ENCODE data around the gene SLC8A1.

The SLC8A1 gene

GRCh38 chr2:40150266-40150665, 301.6 kb downstream of the SLC8A1 start:
- DNase-seq (ENCODE audit: low spot score) = no peak

- no peak for DNase-seq (ENCODE audit: low spot score)
Measured at GRCh38 chr2:40148334-40148733, 303.6 kb downstream of the SLC8A1 start.

- no peak for DNase-seq (ENCODE audit: low spot score)
Measured at GRCh38 chr2:40147360-40147759, 304.5 kb downstream of the SLC8A1 start.

DNA sequence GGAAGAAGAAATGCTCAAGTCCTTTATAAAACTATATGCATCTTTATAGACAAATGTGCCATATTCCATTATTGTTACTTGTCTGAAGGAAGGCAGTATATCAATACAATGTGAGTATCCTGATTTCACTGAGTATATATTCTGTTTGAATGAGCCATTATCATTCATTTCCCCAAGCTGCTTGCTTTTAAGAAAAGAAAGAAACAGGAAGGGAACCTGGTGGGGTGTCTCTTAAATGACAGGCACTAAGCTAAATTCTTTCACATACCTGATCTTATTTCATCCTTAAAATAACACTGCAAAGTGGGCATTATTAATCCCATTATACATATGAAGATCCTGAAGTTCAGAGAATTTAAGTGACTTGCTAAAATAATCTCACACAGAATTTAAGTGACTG, 307.9 kb downstream of the SLC8A1 start:
- DNase-seq (ENCODE audit: low spot score) = no peak

GRCh38 chr2:40138314-40138713, 313.6 kb downstream of the SLC8A1 start:
- no peak for DNase-seq (ENCODE audit: low spot score)

GRCh38 chr2:40131081-40131704, 320.7 kb downstream of the SLC8A1 start:
- DNase-seq (ENCODE audit: low spot score) = no peak

GRCh38 chr2:40130251-40130994, 321.5 kb downstream of the SLC8A1 start:
- no peak for DNase-seq (ENCODE audit: low spot score)

GRCh38 chr2:40129725-40130124, 322.2 kb downstream of the SLC8A1 start:
- no peak for DNase-seq (ENCODE audit: low spot score)

DNA sequence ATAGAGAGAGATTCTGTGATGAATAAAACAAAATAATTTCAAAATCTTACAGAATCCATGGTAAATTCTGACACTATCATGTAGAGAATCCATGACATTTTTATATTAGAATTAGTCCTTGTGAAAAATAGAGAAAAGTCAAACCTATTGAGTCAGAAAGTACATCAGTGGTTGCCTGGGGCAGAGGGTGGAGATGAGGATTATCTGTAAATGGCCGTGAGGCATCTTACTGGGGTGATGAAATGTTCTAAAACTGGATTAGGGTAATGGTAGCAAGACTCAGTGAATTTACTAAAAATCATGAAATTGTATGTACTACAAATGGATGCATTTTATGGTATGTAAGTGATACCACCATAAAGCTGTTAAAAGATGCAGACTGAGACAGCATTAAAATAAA, 323.1 kb downstream of the SLC8A1 start:
- DNase-seq (ENCODE audit: low spot score) = no peak

GRCh38 chr2:40127890-40128557, 323.9 kb downstream of the SLC8A1 start:
- DNase-seq (ENCODE audit: low spot score) = no peak

DNA sequence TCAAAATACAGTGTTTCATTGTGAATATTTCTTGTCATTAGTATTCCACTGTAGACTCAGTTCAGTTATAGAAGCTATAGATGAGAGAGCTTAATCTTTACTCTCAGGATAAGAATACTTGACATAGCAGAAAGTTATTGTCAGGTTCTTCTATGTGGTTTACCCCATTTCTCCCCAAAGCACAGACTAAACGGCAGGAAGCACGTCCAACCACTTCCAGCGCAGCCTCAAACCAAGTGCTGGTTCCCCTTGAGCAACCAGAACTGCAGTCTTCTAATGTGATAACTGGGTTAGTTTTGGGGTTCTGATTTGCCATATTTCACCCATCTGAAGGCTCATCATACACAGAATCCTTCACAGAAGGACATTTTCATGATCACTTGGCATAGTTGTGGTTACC, 324.7 kb downstream of the SLC8A1 start:
- no peak for DNase-seq (ENCODE audit: low spot score)

DNA sequence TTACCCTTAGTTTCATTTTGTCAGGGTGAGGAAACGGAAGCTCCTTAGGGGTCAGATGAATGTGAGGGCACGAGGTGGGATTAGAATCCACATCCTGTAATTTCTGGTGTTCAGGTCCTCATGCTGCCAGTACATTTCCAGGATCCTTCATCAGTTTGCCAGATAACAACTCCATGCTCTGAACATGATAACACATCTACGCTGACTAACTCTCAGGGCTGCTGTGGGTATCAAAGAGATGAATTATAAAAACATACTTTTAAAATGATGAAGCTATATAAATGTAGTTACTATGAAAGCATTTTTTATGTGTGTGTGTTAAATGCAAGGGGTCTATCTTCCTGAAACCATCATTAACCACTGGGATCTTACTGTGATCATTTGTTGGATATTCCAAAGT, 325.9 kb downstream of the SLC8A1 start:
- DNase-seq (ENCODE audit: low spot score) = no peak

DNA sequence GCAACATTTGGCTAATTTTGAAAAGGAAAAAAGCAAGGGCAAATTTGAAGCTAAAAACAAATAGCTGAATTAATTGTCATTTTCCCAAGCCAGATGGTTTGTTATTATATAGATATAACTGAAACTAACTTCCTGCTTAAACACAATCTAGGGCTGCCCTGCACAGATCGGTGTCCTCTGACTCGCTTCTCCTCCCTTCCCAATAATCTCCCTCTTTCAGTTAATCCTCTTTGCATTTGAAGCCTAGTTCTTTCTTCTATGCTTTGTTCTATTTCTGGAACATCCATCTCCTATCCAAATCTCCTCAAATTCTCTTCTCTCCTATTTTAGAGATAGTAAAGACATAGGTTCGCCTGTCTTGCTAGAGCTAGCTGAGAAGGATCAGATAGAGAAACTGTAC, 328.1 kb downstream of the SLC8A1 start:
- DNase-seq (ENCODE audit: low spot score) = no peak

- no peak for DNase-seq (ENCODE audit: low spot score)
Measured at GRCh38 chr2:40123326-40123725, 328.6 kb downstream of the SLC8A1 start.

DNA sequence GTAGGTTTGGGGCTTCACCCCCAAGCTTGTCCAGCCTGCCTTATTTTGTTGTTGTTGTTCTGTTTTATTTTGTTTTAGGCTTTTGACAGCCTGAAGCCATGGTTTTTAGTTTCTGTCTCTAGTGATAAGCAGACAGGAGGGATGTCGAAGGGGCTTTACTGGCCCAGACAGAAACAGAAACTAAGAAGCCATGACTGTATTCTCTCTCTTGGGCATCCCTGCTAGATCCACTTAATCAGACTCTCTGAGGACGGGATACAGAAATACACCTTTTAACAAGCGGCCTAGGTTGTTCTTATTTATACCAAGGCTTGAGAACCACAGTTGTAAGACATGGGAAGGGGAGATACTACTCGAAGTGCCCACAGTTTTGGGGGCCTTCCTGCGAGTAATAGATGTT, 330.9 kb downstream of the SLC8A1 start:
- no peak for DNase-seq (ENCODE audit: low spot score)

DNA sequence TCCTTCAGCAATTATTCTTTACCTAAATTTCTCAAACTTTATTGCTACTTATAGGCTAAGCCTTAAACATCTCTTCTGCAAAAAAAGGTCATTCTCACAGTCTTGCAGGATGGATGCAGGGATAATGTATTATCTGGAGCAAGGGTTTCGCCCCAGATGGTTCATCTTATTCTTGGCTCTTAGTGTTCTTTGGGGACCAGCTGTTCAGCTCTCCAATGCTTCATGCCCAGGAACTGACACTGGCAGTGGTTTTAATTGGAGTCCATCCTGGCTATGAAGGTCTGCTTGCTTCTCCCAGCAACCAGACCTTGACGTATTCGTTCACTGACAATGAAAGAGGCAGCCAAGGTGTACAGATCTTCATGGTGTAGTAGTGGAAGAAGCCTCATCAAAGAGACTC, 331.9 kb downstream of the SLC8A1 start:
- no peak for DNase-seq (ENCODE audit: low spot score)

DNA sequence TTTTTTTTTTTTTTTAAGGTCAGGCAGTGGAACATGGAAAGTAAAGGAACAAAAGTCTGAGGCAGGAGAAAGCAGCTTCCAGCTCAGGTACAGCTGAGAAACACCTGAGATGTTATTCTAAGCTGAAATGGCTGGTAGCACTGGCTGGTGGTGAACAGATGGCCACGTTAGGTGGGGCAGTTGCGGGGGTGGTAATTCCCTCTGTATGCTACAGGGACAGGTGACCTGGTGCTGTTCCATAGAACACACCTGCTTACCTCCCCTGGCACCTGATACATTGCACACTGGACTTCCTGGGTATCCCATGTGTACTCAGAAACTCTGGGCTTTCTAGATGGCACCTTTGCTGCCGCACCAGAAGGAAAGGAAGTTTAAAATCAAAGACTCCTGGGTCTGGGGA, 333.3 kb downstream of the SLC8A1 start:
- no peak for DNase-seq (ENCODE audit: low spot score)

DNA sequence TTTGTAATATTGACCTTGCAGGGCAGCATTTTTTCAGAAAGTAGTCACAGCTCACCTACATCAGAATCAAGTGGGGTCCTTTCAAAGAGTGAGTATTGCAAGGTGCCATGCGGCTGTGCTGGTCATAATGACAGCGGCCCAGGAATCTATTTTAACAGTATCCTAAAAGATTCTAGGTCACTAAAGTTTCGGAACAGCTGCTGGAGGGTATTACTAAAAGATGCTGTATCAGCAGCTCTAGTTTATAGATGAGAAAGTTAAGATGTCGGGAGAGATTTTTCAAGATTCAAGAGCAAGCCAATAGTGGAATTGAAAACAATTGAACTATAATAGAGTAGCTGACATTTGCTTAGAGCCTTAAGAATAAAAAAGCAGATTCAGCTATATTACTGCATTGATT, 336.0 kb downstream of the SLC8A1 start:
- no peak for DNase-seq (ENCODE audit: low spot score)

DNA sequence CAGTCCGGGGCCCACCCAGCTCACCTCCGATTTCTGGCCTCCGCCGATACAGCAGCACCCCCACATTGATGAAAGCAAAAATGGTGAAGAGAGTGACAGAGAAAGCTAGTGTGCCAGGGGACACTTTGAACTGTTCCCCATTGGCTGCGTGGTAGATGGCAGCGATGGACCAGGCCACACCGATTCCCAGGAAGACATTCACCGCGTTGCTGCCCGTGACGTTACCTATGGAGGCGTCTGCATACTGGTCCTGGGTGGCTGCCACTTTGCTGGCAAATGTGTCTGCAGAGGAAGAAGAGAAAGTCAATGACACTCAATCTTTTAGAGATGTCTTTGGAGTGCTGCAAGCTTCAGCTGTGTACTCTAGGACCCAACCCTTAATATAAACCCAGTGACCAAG, 336.5 kb downstream of the SLC8A1 start:
- DNase-seq (ENCODE audit: low spot score) = no peak

GRCh38 chr2:40113997-40114396, 337.9 kb downstream of the SLC8A1 start:
- DNase-seq (ENCODE audit: low spot score) = no peak

- DNase-seq (ENCODE audit: low spot score) = no peak
Measured at GRCh38 chr2:40113272-40113968, 338.5 kb downstream of the SLC8A1 start.

- no peak for DNase-seq (ENCODE audit: low spot score)
Measured at GRCh38 chr2:40109381-40109780, 342.5 kb downstream of the SLC8A1 start.

DNA sequence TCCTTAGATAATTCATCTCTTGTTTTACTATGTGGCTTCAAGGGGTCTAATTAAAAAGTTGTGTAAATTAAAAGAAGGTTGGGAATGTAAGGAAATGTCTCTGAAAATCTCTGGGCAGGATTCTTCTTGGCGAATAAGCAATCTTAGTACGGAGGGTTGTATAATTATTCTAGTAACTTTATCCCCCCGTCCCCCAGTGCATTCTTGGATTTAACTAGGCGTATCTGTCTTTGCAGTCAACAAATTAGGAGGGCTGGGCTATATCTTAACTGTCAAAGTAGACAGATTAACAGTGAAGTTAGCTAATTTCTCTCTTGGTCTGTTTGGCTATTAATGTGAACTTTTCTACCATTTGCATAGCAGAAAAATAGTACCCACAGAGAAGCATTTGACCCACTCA, 343.0 kb downstream of the SLC8A1 start:
- DNase-seq (ENCODE audit: low spot score) = no peak
